HG03457 (cell line): ENCODE data around the gene SAMD11.
"Not testable (repeated sequence)": the region's sequence is repeated elsewhere in the genome, so short reads cannot be mapped to it uniquely, and the experiment has no call there.

Experiments
- ATAC-seq: cut with Tn5 transposase; IDR thresholded peaks from one replicate; pipeline ENCODE4 v1.9.1; 2021; ENCODE audit warnings: moderate number of reproducible peaks; ENCODE audit not compliant: unreplicated experiment

SAMD11 gene

DNA sequence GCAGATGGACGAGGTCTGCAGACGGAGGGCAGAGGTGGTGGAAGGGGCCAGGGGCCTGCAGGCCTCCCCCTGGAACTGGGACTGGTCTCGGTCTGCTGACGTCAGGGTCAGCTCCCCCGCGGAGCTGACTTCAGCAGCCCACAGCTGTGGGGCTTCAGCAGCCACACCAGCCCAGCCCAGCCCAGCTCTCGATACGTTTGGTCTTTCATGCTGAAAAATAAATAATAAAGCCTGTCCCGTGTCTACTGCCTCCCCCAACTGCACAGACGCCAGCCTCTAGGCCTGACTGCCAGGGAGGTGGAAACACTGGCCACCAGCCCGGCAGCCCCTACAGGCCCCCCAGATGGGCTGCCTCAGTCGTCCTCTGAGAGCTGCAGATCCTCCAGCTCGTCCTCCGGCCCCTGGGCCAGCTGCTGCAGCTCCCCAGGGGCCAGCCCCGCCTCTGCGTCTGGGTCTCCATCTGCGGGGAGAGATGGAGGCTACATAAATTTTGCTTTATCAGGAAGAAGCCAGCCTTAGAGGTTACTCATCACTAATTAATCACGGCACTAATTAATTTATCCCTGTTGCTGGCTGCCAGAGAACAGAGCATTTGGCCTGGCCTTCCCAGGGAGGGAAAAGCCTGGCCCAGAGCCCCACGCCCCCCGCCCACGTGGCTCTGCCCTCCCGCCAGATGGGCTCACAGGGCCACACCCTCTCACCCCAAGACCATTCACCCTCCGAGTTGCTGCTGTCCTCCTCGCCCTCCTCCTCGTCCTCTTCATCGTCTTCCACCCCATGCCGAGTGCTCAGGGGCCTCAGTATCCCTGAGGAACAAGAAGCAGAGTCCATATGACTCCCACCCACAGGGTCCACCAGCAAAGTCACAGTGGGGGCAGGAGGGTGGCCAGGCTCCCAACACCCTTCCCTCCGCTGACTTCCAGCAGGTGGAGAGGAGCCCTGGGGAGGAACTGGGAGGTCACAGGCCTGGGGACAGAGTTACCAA lies 20.9 kb downstream of the SAMD11 start:
- no peak for ATAC-seq

DNA sequence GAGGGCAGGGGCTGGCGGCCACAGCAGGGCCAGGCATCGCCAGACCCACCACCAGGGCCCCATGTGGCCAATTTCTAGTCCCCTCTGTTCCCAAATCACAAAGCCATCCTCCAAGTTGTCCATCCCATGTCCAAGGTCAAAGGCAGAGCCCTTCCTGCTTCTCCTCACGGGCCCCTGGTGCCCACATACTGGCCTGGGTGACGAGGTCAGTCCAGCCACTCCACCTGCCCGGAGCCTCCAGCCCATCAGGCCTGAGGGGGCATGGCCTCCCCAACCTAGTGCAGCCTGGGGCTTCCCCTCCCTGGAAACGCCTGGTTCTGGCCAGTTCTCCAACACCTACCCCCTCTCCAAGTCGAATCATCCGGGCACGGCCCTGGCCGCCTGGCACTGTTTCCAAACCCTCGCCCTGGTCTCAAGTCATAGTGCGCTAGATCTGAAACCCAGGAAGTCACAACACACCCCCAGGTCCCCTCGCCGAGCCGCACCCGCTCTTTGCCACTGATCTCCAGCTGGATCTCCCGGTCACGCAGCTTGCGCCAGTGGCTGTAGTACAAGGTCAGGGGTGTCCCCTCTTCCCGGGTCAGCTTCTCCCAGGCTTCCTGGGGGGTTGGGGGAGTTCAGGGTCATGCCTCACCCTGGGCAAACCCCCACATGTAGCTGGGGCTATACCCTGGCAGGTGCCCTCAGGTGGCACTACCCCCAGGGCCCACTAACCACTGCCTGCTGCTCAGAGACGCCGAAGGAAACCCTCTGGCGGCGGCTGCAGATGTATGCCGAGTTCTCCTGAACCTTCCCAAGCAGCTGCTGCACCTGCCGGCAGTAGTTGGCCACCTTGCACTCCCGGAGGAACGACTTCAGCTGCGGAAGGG lies 22.2 kb downstream of the SAMD11 start:
- ATAC-seq, result no peak

DNA sequence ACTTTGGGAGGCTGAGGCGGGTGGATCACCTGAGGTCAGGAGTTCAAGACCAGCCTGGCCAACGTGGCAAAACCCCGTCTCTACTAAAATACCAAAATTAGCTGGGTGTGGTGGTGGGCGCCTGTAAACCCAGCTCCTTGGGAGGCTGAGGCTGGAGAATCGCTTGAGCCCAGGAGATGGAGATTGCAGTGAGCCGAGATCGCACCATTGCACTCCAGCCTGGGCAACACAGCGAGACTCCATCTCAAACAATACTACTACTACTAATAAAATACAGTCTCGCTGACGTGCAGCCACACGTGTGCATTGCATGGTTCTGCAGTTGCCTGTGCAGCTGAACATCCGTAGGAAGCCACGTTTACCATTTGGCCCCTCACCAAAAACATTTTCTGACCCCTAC lies 23.1 kb downstream of the SAMD11 start:
- ATAC-seq, result not testable (repeated sequence)

DNA sequence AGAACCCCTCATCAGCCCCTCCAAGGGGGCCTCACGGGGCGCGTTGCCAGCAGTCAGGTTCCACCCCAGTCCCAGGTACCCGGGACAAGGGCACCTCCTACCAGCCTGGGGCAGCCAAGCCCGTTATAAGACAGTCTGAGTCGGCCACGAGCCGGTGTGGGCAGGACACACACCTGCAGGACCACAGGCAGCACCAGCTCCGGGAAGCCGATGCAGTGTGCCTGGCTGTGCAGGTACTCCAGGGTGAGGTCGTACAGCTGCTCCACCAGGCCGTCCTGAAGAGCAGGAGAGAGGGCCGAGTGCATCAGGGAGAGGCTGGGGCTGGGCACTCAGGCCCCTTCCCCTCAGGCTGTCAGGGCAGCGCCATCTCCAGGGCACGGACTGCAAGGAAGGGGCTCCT lies 24.2 kb downstream of the SAMD11 start:
- no peak for ATAC-seq

DNA sequence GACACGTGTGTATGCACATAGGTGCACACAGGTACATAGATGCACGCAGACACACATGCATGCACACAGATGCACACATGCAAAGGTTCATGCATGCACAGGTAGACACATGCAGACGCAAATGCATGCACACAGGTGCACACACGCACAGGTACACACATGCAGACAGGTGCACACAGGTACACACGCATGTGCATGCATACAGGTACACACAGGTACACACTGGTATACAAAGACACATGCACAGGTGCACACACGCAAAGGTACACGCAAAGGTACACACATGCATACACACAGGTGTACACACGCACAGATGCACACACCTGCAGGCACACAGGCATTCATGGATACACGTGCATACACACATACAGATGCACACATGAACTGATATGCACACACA lies 26.5 kb downstream of the SAMD11 start:
- no peak for ATAC-seq

DNA sequence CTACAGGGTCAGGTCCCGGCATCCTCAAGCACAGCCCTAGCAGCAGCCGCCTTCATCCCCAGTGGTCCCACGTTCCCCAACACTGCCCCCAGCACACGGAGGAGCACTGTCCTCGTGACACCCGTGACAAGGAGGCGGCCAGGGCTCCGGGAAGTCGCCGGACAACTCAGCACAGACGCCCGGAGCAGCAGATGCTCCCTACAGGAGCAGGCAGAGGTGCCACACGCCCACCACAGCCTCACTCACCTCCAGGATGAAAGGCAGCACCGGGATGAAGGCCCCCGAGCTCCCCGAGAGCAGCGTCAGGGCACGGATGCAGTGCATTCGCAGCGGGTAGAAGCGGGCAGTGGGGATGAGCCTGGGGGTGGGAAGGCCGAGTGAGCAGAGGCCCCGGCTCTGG lies 27.2 kb downstream of the SAMD11 start:
- no peak for ATAC-seq

DNA sequence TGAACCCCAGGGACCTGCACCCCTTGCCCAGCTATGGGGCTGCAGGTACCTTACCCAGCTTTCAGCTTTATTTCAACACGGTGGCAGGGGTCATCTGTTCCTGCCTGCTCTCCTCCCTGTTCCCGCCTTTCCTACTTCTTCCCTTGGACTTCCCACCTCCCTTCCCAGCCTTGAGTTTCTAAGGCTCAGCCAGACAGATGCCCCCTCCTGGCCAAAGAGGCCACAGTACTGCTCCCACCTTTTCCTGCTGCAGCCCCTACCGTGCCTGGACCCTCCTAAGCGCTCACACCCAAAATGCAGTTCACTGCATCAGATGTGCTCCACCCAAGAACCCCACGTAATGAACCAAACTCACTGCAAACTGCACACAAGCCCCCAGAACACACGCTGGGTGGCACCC lies 27.6 kb downstream of the SAMD11 start:
- ATAC-seq, result no peak

DNA sequence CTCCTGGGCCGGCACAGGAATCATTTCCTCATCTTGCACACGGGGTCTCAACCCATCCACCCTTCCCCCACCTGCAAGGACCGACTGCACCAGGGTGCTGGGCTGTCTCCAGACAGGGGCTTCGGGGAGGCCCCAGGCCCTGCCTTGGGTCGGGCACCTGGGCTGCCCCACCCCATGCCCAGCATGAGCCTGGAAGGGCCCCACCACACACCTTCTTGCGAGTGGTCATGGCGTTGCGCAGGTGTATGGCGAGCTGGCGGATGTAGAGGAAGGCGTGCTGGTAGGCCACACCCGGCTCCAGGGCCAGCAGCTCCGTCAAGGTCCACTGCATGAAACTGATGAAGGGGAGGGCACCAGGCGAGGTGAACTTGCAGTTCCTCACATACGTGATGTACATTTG lies 28.5 kb downstream of the SAMD11 start:
- ATAC-seq, result no peak

DNA sequence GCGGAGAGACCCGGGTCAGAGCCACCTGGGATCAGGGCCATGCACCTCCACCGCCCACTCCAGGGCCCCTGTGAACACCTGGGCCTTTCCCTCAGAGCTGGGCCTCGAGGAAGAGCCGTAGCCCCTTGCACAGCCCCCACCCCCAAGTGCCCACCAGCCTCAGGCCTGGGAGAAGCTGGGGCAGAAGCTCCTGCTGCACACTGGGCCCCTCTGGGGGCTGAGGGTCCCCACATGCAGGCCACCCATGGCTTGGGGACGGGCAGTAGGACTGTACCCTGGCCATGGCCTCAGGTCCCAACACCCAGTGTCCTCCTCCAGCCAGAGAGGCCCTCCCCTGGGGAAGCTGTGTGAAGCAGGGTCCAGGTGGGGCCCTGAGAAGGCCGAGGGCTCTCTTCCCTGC lies 28.9 kb downstream of the SAMD11 start:
- no peak for ATAC-seq

DNA sequence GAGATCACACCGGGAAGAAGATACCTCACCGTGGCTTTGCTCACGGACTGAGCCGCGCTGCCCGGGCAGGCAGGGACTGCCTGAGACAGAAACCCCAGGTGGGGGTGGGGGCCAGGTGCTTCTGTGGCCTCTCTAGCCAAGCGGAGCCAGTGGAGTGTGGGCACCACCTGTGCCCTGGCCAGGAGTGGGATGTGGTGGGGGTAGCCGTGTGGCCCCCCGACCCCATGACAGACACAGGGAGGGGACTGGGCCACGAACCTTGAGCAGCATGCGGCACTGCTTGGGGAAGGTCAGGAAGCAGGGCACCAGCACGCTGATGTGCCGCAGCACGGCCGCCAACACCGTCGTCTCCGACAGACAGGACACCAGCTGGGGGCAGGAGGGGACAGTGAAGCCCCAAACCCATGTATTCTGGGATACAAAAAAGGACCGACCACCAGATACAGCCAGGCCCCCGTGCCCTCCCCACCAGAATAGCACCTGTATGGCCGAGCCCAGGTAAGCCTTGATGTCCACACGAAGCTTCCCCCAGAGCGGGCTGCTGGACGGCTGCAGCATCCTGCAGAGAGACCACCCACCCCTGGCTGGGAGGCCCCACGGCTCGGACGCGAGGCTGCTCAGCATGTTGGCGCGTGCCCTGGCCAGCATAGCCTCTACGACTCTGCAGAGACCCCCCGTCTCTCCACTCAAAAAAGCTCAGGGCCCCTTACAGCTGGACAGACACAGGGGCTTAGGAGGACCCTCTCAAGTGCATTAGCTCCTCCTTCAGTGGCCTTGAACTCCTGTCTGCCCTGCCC lies 30.0 kb downstream of the SAMD11 start:
- no peak for ATAC-seq

DNA sequence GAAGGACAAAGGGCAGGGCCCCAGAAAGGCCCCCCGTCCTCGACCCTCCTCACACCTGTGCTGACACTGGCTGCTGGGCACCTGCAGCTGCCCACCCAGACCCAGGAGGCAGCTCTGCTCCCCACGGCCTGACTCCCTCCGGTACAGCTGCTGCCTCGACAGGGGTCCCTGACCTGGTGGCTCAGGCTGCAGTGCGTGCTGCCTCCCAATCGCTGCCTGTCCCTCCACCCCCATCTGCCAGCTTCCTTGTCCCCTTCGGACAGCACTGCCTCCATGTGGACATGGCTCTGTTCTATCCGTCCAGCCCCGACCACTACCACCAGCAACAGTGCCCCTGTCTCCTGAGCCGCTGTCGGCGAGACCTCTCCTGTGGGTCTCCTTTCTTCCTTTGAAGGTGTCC lies 31.2 kb downstream of the SAMD11 start:
- no peak for ATAC-seq

DNA sequence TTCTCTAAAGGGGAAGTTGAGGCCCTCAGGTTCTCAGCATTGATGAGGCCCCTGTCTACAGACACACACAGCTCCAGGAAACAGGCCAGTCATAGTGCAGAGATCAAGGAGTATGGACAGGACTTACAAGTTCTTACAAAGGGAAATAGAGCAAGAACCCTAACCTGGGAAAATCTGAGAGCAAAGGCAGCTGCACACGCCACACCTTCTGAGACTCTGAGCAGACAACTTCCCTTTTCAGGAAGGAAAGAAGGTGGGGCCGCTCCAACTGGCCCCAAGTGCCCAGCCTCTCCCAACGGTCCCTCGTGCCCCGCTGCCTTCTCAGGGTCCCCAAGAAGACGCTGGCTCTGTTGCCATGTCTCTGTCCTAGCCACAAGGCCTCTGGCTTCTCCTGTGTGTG lies 31.8 kb downstream of the SAMD11 start:
- ATAC-seq, result no peak

DNA sequence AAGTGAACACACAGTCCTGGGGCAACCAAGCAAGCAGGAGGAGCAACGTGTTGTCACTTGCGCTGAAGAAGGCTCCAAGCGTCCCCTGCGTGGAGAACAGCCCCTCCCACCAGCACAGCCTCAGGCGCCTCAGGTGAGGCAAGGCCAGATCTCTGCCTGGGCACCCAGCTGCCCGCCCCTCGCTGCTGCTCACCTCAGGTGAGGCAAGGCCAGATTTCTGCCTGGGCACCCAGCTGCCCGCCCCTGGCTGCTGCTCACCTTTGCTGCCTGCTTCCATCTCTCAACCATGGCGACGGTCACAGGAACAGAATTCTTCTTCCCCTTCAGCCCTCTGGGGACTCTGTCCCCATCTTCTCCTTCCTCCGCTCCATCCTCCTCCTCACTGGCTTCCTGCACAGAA lies 32.9 kb downstream of the SAMD11 start:
- no peak for ATAC-seq

DNA sequence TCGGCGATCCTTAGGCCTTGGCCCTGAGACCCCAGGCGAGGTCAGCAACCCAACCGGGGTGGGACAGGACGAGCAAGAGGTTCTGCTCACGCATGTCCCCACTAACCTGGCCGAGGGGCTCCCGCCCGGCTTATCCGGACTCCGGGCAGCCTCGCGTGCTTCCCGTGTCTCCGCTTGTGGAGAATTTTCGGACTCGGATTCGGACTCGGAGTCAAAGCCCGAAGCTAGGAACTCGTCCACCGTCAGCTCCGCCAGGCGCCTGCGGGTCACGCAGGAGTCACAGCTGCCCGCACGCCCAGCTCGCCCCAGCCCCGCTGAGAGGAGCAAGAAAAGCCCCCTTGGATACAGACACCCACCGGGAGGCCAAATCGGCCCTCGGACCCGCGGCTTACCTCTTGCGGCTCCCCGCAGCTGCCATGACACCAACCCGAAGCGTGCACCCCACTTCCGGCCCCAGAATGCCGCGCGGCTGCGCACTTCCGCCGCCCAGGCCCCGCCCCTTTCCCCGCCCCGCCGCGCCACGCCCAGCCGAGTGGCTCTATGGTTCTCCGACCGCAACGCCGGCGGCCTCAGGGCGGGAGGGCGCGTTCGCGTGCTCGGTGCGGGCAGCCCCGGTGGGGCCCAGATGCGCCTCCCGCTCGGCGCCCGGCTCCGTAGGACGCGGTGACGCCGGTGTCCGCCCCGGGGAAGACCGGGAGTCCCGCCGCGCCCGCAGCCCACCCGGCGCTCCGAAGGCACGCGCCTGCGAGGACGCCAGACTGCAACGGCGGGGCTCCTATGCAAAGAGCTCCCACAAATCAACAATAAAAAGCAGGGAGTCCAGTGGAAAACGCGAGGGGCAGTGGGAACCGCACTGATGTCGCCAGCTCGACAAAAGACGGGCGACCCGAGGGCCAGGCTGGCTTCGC lies 35.4 kb downstream of the SAMD11 start, which contains the start of gene NOC2L:
Gene NOC2L (minus strand): TSS at position 434 of the 908 bp plus-strand sequence. CDS start 16 bp downstream, at position 418.
- peak; percentile 37 for ATAC-seq

DNA sequence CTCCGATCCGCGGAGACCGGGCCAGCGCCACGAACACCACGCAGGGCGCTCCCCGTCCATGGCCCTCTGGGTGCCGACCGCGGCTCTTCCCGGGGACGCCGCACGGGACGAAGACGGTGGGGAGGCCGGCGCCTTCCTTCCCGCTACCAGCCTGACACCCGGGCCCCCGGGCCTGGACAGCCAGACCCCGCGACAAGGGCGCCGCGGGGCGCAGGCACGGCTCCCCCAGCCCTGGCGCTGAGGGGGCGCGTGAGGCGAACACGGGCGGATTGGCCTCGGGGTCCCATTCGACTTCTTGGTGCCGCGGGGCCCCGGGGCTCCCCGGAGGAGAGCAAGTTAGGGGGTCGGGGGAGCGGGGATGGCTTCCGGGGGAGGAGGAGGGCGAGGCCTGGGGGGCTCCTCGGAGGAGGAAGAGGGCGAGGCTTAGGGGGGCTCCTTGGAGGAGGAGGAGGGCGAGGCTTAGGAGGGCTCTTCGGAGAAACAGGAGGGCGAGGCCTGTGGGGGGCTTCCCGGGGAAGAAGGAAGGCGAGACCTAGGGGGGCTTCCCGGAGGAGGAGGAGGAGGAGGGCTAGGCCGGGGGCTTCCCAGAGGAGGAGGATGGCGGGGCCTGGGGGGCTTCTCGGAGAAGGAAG lies 36.1 kb downstream of the SAMD11 start:
- no peak for ATAC-seq

DNA sequence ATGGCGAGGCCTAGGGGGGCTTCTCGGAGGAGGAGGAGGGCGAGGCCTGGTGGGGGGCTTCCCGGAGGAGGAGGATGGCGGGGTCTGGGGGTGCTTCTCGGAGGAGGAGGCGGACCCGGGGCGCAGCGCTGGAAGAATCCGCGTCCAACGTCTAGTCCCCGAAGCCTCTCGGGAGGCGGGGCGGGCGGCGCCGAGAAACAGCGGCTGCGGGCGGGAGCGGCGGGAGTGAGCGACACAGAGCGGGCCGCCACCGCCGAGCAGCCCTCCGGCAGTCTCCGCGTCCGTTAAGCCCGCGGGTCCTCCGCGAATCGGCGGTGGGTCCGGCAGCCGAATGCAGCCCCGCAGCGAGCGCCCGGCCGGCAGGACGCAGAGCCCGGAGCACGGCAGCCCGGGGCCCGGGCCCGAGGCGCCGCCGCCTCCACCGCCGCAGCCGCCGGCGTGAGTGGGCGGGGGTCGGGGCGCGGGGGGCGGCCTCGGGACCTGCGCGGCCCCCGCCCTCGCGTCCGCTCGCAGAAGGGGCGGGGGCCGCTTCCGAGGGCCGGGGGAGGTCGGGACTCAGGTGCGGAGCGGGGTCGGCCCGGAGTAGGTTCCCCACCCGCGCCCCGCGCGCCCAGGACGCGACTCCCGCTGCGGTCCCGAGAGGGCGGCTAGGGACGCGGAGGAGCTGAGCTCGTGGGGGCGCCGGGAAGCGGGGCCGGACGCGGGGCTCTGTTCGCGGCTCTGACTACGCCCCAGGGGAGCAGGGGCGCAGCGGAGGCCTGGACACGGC lies 36.8 kb downstream of the SAMD11 start, which contains the start of gene KLHL17:
Gene KLHL17 (plus strand): TSS at position 222 of the 769 bp plus-strand sequence. CDS start 110 bp downstream, at position 332.
- ATAC-seq, result no peak

DNA sequence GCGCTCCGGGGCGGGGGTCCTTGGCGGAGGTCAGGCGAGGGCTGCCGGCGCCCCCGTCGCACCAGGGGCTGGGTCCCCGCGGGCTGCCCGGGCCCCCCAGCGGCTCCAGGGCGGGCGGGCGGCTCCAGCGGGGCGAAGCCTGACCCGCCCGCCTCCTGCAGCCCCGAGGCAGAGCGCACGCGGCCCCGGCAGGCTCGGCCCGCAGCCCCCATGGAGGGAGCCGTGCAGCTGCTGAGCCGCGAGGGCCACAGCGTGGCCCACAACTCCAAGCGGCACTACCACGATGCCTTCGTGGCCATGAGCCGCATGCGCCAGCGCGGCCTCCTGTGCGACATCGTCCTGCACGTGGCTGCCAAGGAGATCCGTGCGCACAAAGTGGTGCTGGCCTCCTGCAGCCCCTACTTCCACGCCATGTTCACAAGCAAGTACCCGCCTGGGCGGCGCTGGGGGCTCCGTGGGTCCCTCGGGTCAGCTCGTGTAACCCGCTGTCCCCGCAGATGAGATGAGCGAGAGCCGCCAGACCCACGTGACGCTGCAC lies 37.5 kb downstream of the SAMD11 start:
- ATAC-seq, result no peak
